HK-2 (cell line): ENCODE measurements around the gene CCNB1IP1.
A peak's percentile ranks its signal among the peaks of the same experiment; 100 is the strongest.
"Not testable (repeated sequence)": the region's sequence is repeated elsewhere in the genome, so short reads cannot be mapped to it uniquely, and the experiment has no call there.

Source experiments
- DNase-seq: peaks from one replicate; pipeline ENCODE4 v3.0.0-alpha.2; 2018; ENCODE audit not compliant: unreplicated experiment

CCNB1IP1 gene

GRCh38 chr14:20332431-20332787, 670 bp downstream of the CCNB1IP1 start:
- DNase-seq = no peak

DNA sequence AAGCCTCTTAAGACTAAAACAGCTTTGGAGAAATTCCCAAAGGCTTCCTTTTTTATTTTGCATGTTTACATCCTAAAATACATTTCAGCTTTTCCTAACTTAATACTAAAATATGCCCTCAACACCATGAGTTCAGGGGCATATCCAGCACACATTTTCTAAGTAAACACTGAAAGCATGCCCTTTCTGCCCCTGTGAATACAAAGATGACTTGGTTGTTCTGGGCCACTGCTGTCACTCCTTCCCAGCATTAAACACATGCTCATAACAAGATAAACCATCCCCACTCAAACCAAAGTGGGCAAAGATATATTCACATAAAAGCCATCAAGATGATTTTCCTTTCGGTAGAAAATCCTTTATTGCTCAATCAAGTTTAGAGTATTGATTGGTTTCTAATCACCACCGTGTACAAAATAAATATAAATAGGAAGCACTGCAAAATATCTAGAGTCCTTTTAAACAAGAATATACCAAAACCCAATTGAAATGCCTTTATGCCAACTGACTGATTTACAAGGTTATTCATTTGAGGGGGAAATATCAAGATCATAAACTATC, 1.9 kb downstream of the CCNB1IP1 start:
- DNase-seq = no peak

- DNase-seq = no peak
Observed at GRCh38 chr14:20329355-20329754, 3.7 kb downstream of the CCNB1IP1 start.

DNA sequence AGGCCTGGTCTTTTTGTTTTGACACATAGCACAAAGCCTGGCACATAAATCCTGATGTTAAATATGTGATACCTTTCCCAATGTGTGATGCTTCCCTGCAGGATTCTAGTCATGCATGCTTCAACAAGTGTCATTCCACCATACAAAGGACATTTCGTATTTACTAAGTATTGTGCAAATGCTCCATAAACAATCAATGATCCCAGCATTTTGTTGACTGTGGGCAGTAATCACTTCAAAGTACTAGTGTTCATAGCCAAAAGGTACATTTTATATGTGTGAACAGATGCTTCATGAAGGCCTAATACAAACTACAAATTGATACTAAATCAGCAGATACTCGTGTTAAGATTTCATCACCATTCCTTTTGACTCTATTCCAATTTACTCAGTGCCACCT, 4.4 kb downstream of the CCNB1IP1 start:
- DNase-seq = no peak

DNA sequence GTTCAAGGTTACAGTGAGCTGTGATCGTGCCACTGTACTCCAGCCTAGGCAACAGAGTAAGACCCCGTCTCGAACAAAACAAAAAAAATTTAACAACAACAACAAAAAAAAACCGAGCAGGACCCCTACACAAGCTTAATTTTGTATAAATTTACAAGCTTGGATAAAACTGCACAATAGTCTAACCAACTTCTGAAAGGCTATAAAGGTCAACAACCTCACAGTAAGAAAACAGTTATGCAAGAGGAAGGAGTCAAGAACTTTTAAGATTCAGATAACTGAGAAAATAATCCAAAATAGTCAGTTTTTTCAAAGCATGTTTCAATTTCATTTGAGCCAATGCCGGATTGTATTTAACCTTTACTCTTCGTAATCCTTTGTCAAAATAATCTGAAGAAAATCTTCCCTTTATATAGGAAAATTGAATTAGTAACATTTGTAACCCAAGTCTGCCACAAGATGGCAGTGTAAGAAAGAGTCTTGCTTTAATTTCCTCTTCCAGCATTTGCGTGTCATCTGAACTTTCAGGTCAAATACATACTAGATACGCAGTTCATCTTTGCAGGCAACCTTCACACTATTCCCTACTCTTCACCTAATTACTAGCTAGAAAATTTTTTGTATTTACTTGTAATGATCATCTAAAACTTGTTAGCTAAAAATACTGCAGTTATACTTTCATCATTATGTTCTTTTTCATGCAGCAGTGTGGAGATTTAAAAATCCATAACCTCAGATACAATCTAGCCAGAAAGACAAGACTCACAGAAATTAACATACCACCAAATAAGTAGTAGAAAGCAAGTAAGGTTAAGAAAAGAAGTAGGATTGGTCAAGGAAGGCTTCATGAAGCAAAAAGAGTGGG, 5.8 kb downstream of the CCNB1IP1 start:
- no peak for DNase-seq

- no peak for DNase-seq
Observed at GRCh38 chr14:20317720-20318119, 15.4 kb downstream of the CCNB1IP1 start.

GRCh38 chr14:20314026-20314425, 19.1 kb downstream of the CCNB1IP1 start:
- DNase-seq = no peak

- no peak for DNase-seq
Observed at GRCh38 chr14:20306079-20306423, 27.0 kb downstream of the CCNB1IP1 start.

DNA sequence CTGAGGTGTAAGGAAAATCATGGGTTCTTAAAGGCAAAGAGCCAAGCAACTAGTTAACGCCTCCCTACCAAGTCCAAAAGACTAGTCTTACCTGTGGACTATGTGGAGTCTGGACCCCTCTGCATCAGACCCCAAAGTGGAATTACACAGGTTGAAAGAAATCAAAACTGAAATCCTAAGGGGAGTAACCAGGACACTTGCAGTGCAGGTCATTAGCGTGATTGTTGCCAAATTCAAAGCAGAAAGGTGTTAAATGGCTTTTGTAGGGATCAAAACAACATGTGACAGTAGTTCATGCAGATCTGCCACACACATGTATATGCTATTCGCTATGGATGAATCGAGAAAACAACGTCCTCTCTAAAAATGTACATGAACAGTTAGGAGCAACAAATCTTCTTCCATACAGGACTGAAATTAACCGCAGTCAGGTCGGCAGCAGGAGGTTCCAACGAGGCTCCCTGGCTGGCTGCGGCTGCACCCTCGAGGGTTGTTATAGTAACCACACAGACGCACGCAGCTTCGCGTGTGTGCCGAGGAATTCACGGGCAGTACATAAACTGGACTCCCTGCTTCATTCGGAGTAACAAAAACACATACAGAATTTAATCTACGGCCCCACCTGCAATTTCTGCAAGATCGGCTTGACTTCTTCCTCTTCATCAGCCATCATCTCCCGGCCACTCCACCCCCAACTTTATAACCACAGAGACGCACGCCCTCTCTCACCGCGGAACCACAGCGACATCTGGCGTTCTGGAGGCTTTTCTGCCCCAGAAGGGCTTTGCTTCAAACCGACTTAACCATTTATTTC, 27.6 kb downstream of the CCNB1IP1 start, which contains the start of gene TTC5:
Gene TTC5, minus strand, starts transcription at position 687 of the 814 bp plus-strand sequence. Its CDS starts 14 bp downstream, at position 673.
- peak; percentile 83 for DNase-seq

- no peak for DNase-seq
Observed at GRCh38 chr14:20302042-20302755, 30.9 kb downstream of the CCNB1IP1 start.

DNA sequence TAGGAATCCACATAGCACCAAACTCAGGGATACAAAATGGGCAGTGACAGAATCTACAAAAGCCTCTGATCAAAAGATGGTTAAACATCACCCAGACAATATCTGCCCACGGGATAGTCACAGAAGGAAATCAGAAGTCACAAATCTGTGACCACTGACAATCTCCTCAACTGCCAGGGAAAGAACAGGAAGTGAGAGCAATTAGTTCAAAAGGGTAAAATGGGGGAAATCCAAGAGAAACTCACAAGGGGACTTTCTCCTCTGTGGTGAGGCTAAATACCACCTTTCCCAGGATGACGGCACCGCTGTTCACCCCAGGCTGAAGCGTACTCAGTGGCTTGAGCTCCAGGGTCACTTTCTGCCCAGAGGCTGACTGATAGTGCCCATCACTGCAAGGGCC, 38.0 kb downstream of the CCNB1IP1 start:
- DNase-seq = peak; percentile 41

DNA sequence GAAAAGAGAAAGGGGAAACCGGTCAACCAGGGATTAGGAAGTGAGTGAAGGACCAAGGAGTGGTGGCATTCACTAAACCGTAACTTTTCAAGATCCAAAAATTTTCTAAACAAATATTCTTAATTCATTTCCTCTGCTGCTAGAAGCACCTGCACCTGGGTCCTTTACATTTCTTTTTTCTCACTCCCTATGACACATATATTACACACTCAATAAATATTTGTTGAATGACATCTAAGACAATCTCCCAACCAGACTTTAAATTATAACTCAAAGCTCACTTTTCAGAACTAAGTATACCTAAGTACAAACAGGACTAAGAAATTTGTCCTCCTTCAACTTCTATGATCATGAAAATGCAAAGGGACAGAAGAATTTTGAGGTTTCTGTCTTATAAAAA, 38.4 kb downstream of the CCNB1IP1 start:
- no peak for DNase-seq

DNA sequence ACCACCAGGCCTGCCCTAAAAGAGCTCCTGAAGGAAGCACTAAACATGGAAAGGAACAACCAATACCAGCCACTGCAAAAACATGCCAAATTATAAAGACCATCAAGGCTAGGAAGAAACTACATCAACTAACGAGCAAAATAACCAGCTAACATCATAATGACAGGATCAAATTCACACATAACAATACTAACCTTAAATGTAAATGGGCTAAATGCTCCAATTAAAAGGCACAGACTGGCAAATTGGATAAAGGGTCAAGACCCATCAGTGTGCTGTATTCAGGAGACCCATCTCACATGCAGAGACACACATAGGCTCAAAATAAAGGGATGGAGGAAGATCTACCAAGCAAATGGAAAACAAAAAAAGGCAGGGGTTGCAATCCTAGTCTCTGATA, 51.1 kb downstream of the CCNB1IP1 start:
- not testable (repeated sequence) for DNase-seq

- DNase-seq = not testable (repeated sequence)
Observed at GRCh38 chr14:20280265-20280664, 52.8 kb downstream of the CCNB1IP1 start.

- peak; percentile 40 for DNase-seq
Observed at GRCh38 chr14:20278414-20278813, 54.7 kb downstream of the CCNB1IP1 start.

DNA sequence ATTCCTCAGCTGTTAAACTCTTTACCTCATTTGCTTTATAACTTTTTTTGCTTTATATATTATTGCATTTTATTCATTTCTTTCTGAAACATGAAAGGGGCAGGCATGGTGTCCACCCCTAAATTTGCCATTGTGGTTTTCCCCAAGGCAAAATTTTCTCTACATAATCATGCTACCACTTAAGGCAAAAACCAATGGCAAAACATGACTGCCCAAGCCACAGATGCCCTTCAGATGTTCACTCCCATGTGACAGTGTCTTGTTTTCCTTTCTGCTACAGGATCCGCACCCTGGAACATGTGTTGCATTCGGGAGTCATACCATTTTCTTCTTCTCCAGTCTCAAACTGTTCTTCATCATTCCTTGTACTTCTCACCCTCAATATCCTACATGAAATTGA, 55.7 kb downstream of the CCNB1IP1 start:
- no peak for DNase-seq

- DNase-seq = no peak
Observed at GRCh38 chr14:20274062-20274461, 59.0 kb downstream of the CCNB1IP1 start.

DNA sequence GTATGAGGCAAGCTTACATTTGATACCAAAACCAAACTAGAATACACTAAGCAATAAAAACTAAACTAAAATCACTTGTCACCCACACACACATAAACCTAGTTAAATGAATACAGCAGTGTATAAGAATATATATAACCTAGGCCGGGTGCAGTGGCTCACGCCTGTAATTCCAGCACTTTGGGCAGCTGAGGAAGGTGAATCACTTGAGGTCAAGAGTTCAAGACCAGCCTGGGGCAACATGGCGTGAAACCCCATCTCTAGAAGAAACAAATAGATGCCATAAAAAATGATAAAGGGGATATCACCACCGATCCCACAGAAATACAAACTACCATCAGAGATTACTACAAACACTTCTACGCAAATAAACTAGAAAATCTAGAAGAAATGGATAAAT, 68.7 kb downstream of the CCNB1IP1 start:
- not testable (repeated sequence) for DNase-seq

DNA sequence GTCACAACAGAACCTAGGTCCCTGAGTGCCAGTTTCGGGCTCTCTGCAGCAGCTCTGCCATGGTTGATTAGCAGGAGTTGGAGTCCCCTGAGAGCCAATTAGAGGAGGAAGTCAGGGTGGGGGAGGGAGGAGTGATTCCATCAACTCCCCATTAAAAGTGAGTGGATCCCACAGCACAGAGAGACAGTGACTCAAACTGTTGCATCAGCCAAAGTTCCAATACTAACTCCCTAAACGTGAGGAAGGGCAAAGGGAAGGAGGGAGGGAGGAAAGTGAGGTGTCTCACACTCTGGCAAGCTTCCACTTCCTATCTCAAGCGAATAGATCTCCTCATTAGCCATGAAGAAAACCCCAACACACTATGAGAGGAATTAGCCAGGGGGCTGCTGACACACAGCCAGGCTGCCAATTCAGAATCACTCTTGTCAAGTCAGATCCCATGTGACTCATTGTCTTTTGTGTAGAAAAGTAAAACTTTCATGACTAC, 70.4 kb downstream of the CCNB1IP1 start:
- peak; percentile 33 for DNase-seq
